K562 (cell line): Measurements from ENCODE around the gene CHN1. TPM values are rescaled to one million over a fixed set of nuclear protein-coding genes. Genes with fewer than 3 reads are reported as not detected.

Experiments used
- ATAC-seq: fragments of 200-7000 bp; cut with Tn5 transposase; 3 replicates; pipeline ENCODE4 v1.9.1; 2020; ENCODE audit warnings: moderate library complexity
- BruUV-seq: library from RNA; stranded (reverse); fragments of 400-500 nt; replicated peaks from 2 replicates; lab custom pipeline; 2021; lab: Mats Ljungman, UMichigan
- CTCF ChIA-PET: fragments of 300-600 bp; formaldehyde crosslinking; extraction: SDS; loops from one replicate; lab custom pipeline; 2021; ENCODE audit warnings: low intra/inter-chr PET ratio; lab: Yijun Ruan, JAX
- POLR2A ChIA-PET: fragments of 300-600, 350-650 bp; sonication (Branson Sonifier 250); formaldehyde crosslinking; extraction: SDS; loops from one replicate; lab custom pipeline; 2021; ENCODE audit warnings: antibody characterized with exemption, inconsistent platforms; lab: Yijun Ruan, JAX
- DNase-seq, 4 experiments: peaks; one replicate each; pipeline versions ENCODE4 v3.0.0 to v3.0.0-alpha.2; 2011 to 2018; ENCODE audit warnings: low spot score in 3 of 4, mixed read lengths in 3 of 4; ENCODE audit errors: extremely low read depth in 1 of 4
- FAIRE-seq: peaks from 2 replicates; lab custom pipeline; 2011; peaks lifted over from hg19 to GRCh38; lab: Jason Lieb, UNC
- H2AFZ ChIP-seq: 2 replicates; pipeline ENCODE4 v1.6.0; 2011; ENCODE audit warnings: low read depth, low read length, control low read depth, inconsistent platforms
- H3K27ac ChIP-seq: fragments of 200-600 bp; 3 replicates; pipeline ENCODE4 v1.8.0; 2011; ENCODE audit warnings: low read depth, mild to moderate bottlenecking, control low read depth, inconsistent platforms, low read length, moderate library complexity, mixed read lengths; ENCODE audit errors: extremely low read depth
- H3K27me3 ChIP-seq, 2 experiments: fragments of 300-600 bp in 1 of 2; 2 replicates in 1 of 2; 3 replicates in 1 of 2; pipeline versions ENCODE4 v1.6.0 to v1.8.0; 2011; ENCODE audit warnings: inconsistent platforms in 2 of 2, low read length in 2 of 2, mild to moderate bottlenecking in 1 of 2, mixed read lengths in 1 of 2, moderate library complexity in 1 of 2; ENCODE audit not compliant: control insufficient read depth in 2 of 2, insufficient read depth in 2 of 2
- H3K36me3 ChIP-seq: fragments of 300-600 bp; 3 replicates; pipeline ENCODE4 v1.8.0; 2011; ENCODE audit warnings: mild to moderate bottlenecking, low read length, inconsistent platforms; ENCODE audit not compliant: control insufficient read depth, insufficient read depth
- H3K4me1 ChIP-seq, 2 experiments: fragments of 200-600 bp in 1 of 2; replicated peaks in 1 of 2; 2 replicates in 1 of 2; 3 replicates in 1 of 2; pipeline versions ENCODE4 v1.5.1 to v1.8.0; 2011; ENCODE audit warnings: inconsistent platforms in 2 of 2, low read length in 2 of 2, mild to moderate bottlenecking in 1 of 2, mixed read lengths in 1 of 2, moderate library complexity in 1 of 2; ENCODE audit not compliant: control insufficient read depth in 2 of 2, insufficient read depth in 2 of 2
- H3K4me2 ChIP-seq: 2 replicates; pipeline ENCODE4 v1.6.1; 2011; ENCODE audit warnings: low read length, control low read depth, inconsistent platforms, mixed read lengths; ENCODE audit not compliant: insufficient read depth
- H3K4me3 ChIP-seq: fragments of 200-600 bp; sonication (generic), shearing (Covaris generic); 2 replicates; pipeline ENCODE4 v1.5.1; 2016; ENCODE audit warnings: control low read depth, inconsistent platforms
- H3K79me2 ChIP-seq: fragments of 200-600 bp; 3 replicates; pipeline ENCODE4 v1.8.0; 2011; ENCODE audit warnings: low read length, inconsistent platforms; ENCODE audit not compliant: control insufficient read depth, insufficient read depth
- H3K9ac ChIP-seq, 2 experiments: 2 replicates each; pipeline versions ENCODE4 v1.6.0 to v1.6.1; 2011; ENCODE audit warnings: low read depth in 2 of 2, low read length in 2 of 2, control low read depth in 1 of 2, inconsistent platforms in 1 of 2, mild to moderate bottlenecking in 1 of 2, mixed read lengths in 1 of 2; ENCODE audit not compliant: insufficient read depth in 1 of 2
- H3K9me1 ChIP-seq: one replicate; pipeline ENCODE4 v1.6.0; 2011; ENCODE audit warnings: inconsistent platforms, mild to moderate bottlenecking, low read length, moderate library complexity; ENCODE audit not compliant: control insufficient read depth, insufficient read depth
- H3K9me3 ChIP-seq: replicated peaks from 2 replicates; pipeline ENCODE4 v1.5.1; 2011; ENCODE audit warnings: low read depth, low read length, inconsistent platforms; ENCODE audit not compliant: control insufficient read depth, insufficient read depth
- H4K20me1 ChIP-seq: replicated peaks from 2 replicates; pipeline ENCODE4 v1.6.1; 2011; ENCODE audit warnings: low read length, inconsistent platforms, mixed read lengths; ENCODE audit not compliant: control insufficient read depth, insufficient read depth
- ELF2 ChIP-seq: fragments of 250-450 bp; sonication (Bioruptor Pico); IDR thresholded peaks from 2 replicates; pipeline ENCODE4 v1.5.0; 2021; ENCODE audit warnings: mild to moderate bottlenecking
- HDAC1 ChIP-seq, 2 experiments: fragments of 450-650 bp; IDR thresholded peaks; 2 replicates each; pipeline ENCODE4 v1.6.1; 2016 to 2017; ENCODE audit warnings: inconsistent platforms in 1 of 2, mild to moderate bottlenecking in 1 of 2, moderate library complexity in 1 of 2
- NFRKB ChIP-seq: fragments of 450-650 bp; IDR thresholded peaks from 2 replicates; pipeline ENCODE4 v1.6.1; 2016; ENCODE audit warnings: low read depth
- POLR2AphosphoS2 ChIP-seq: IDR thresholded peaks from 2 replicates; pipeline ENCODE4 v1.6.1; 2012; ENCODE audit warnings: low read length, improper control_type of control experiment
- PRMT5 ChIP-seq: sonication (generic); formaldehyde crosslinking; IDR thresholded peaks from 2 replicates; pipeline ENCODE4 v1.5.0; 2020; ENCODE audit warnings: missing genetic modification reagents
- SMC3 ChIP-seq: conservative IDR thresholded peaks from 2 replicates; pipeline ENCODE4 v1.6.1; 2011; ENCODE audit warnings: low read depth, low read length, improper control_type of control experiment; ENCODE audit not compliant: insufficient read depth
- STAT5B ChIP-seq: fragments of 250-450 bp; sonication (Bioruptor Pico); IDR thresholded peaks from 2 replicates; pipeline ENCODE4 v1.8.0; 2021; ENCODE audit warnings: mild to moderate bottlenecking, inconsistent platforms
- U2AF2 ChIP-seq: fragments of 200-400 bp; formaldehyde crosslinking; optimal IDR thresholded peaks from 2 replicates; pipeline ENCODE3; 2017; ENCODE audit warnings: low read depth, mild to moderate bottlenecking, low read length
- ZNF217 ChIP-seq: sonication (generic); formaldehyde crosslinking; IDR thresholded peaks from 2 replicates; pipeline ENCODE4 v1.8.0; 2022; ENCODE audit warnings: mild to moderate bottlenecking, missing genetic modification reagents
- WGBS: fragments of 100-300 bp; shearing (Covaris generic); methylation state at CpG from one replicate; pipeline ENCODE4 v1.1.6; 2016; ENCODE audit warnings: low coverage, mixed read lengths; ENCODE audit not compliant: insufficient coverage; ENCODE audit errors: missing lambda C conversion rate; 5-methylcytosine and 5-hydroxymethylcytosine counted together
- in situ Hi-C: fragments of 300-500 bp; cut with MboI; formaldehyde crosslinking; loops from 4 replicates; pipeline ENCODE4 v1.15.0; 2018; ENCODE audit warnings: inconsistent platforms, mixed read lengths
- intact Hi-C: fragments of 100-400 bp; cut with micrococcal nuclease; formaldehyde crosslinking; loops from 2 replicates; pipeline ENCODE4 v1.14.2; 2022
- polyA plus RNA-seq, 8 experiments: library from polyadenylated mRNA; depleted of rRNA in 4 of 8; stranded (reverse) in 5 of 8; unstranded in 3 of 8; fragments of >200 nt; fragmentation: Nextera tagmentation in 2 of 8; fragmentation: Illumina TruSeq in 1 of 8; extraction: Ambion mirVana in 2 of 8; extraction: Trizol in 1 of 8; gene quantifications; 2 replicates each; pipeline versions ENCODE4 v1.2.1 to v1.2.3, GENCODE V29; 2011 to 2014; ENCODE audit warnings: inconsistent platforms in 1 of 8, missing spikeins in 1 of 8
- total RNA-seq, 7 experiments: library from RNA; depleted of rRNA in 6 of 7; stranded (reverse); fragments of >200 nt in 6 of 7; fragmentation: Illumina TruSeq in 2 of 7; extraction: Trizol in 2 of 7; gene quantifications; 2 replicates each; pipeline versions ENCODE4 v1.2.1 to v1.2.3, GENCODE V29; 2011 to 2021; ENCODE audit warnings: low replicate concordance in 1 of 7
- TF ChIP-seq, protein P1 (sequence below): fragments of 450-650 bp; conservative IDR thresholded peaks from 2 replicates; pipeline ENCODE4 v1.6.1; 2016; ENCODE audit warnings: missing genetic modification characterization, low read depth, mild to moderate bottlenecking, missing compliant biosample characterization, moderate library complexity
- TF ChIP-seq, protein P2 (sequence below): sonication (generic); formaldehyde crosslinking; IDR thresholded peaks from 2 replicates; pipeline ENCODE4 v1.8.1; 2023; ENCODE audit warnings: missing genetic modification reagents, mild to moderate bottlenecking, borderline replicate concordance
- TF ChIP-seq, protein P3 (sequence below): fragments of 250-450 bp; sonication (Bioruptor Pico); IDR thresholded peaks from 2 replicates; pipeline ENCODE4 v1.5.1; 2021; ENCODE audit warnings: mild to moderate bottlenecking
- TF ChIP-seq, protein P4 (sequence below): sonication (generic); formaldehyde crosslinking; IDR thresholded peaks from 2 replicates; pipeline ENCODE4 v1.8.1; 2023; ENCODE audit warnings: mild to moderate bottlenecking, missing genetic modification reagents

The CHN1 gene
- total and polyA plus RNA-seq, 9 of the 15 experiments (the other 6 are each of a cell fraction or from before 2014, with no cell fraction given), result 0.17 to 2.0 (median 0.87) TPM

DNA sequence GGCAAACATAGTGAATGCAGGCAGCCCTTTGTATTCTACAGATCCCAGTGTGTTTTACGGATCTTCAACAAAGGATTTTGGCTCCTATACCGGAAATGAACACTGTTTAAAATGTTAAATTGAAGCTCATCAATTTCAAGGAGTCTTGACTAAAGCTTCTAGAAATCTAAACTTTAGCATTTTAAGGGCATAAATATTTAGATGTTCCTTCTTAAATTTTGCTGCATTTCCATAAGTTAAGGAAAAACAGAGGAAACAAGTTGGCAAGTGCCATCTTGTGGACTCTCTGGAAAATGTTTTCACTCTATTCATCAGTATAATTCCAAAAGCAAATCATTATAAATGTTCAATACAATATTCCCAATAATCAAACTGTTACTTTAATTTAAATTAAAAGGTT lies 19.6 kb downstream of the CHN1 start:
- Histone ChIP-seq H4K20me1 (no peaks in the 10 kb centered on the region), H3K9ac (no peak overlapping the region), H3K4me3 (no peak overlapping the region), H2AFZ (no peak overlapping the region), H3K36me3 (no peaks in the 10 kb centered on the region), H3K79me2 (no peaks in the 10 kb centered on the region), H3K27me3 (no peaks in the 10 kb centered on the region), H3K4me1 (no peaks in the 10 kb centered on the region), H3K4me2 (no peak overlapping the region), H3K27ac (no peak overlapping the region), H3K9me1 (no peaks in the 10 kb centered on the region), H3K9me3 (no peaks in the 10 kb centered on the region)
- ATAC-seq (no peak), DNase-seq (peak in 1 of 4 experiments; percentile 11), FAIRE-seq (peak; percentile 54)
- in situ Hi-C loops, result loop anchor here (10.0 kb wide), 1 partner anchor 211 kb away; no protein-coding TSS in a partner anchor
- BruUV-seq, result no TSS peak
- intact Hi-C loops, result loop anchor here (1.0 to 10.0 kb wide), 4 partner anchors 214 to 521 kb away; no protein-coding TSS in a partner anchor
- POLR2A ChIA-PET, result no interaction called here
- 5% methylated on average over 2 of the region's 2 CpGs for WGBS
- CTCF ChIA-PET, result interaction anchor here (0.6 to 1.7 kb wide), 3 partner anchors 36 to 237 kb away, joined by 3 to 11 read pairs (median 10); no protein-coding TSS in a partner anchor
- no peak for TF ChIP-seq HDAC1 (IDR thresholded peaks at IDR 0.05)
- no peak for TF ChIP-seq PRMT5 (CRISPR knock-in tag)
- TF ChIP-seq, protein P1, sequence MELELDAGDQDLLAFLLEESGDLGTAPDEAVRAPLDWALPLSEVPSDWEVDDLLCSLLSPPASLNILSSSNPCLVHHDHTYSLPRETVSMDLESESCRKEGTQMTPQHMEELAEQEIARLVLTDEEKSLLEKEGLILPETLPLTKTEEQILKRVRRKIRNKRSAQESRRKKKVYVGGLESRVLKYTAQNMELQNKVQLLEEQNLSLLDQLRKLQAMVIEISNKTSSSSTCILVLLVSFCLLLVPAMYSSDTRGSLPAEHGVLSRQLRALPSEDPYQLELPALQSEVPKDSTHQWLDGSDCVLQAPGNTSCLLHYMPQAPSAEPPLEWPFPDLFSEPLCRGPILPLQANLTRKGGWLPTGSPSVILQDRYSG (tag), result no peak
- no peak for TF ChIP-seq NFRKB
- TF ChIP-seq POLR2AphosphoS2, result no peak
- no peak for TF ChIP-seq ZNF217 (CRISPR knock-in tag)
- peak; percentile 50; the same call in 1 of the 2 replicates for TF ChIP-seq SMC3
- TF ChIP-seq, protein P2, sequence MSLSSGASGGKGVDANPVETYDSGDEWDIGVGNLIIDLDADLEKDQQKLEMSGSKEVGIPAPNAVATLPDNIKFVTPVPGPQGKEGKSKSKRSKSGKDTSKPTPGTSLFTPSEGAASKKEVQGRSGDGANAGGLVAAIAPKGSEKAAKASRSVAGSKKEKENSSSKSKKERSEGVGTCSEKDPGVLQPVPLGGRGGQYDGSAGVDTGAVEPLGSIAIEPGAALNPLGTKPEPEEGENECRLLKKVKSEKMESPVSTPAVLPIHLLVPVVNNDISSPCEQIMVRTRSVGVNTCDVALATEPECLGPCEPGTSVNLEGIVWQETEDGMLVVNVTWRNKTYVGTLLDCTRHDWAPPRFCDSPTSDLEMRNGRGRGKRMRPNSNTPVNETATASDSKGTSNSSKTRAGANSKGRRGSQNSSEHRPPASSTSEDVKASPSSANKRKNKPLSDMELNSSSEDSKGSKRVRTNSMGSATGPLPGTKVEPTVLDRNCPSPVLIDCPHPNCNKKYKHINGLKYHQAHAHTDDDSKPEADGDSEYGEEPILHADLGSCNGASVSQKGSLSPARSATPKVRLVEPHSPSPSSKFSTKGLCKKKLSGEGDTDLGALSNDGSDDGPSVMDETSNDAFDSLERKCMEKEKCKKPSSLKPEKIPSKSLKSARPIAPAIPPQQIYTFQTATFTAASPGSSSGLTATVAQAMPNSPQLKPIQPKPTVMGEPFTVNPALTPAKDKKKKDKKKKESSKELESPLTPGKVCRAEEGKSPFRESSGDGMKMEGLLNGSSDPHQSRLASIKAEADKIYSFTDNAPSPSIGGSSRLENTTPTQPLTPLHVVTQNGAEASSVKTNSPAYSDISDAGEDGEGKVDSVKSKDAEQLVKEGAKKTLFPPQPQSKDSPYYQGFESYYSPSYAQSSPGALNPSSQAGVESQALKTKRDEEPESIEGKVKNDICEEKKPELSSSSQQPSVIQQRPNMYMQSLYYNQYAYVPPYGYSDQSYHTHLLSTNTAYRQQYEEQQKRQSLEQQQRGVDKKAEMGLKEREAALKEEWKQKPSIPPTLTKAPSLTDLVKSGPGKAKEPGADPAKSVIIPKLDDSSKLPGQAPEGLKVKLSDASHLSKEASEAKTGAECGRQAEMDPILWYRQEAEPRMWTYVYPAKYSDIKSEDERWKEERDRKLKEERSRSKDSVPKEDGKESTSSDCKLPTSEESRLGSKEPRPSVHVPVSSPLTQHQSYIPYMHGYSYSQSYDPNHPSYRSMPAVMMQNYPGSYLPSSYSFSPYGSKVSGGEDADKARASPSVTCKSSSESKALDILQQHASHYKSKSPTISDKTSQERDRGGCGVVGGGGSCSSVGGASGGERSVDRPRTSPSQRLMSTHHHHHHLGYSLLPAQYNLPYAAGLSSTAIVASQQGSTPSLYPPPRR (CRISPR knock-in tag), result no peak
- TF ChIP-seq, protein P3, sequence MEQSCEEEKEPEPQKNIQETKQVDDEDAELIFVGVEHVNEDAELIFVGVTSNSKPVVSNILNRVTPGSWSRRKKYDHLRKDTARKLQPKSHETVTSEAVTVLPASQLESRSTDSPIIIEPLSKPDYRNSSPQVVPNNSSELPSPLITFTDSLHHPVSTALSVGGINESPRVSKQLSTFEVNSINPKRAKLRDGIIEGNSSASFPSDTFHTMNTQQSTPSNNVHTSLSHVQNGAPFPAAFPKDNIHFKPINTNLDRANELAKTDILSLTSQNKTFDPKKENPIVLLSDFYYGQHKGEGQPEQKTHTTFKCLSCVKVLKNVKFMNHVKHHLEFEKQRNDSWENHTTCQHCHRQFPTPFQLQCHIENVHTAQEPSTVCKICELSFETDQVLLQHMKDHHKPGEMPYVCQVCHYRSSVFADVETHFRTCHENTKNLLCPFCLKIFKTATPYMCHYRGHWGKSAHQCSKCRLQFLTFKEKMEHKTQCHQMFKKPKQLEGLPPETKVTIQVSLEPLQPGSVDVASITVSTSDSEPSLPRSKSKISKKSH (CRISPR knock-in tag), result no peak
- TF ChIP-seq, protein P4, sequence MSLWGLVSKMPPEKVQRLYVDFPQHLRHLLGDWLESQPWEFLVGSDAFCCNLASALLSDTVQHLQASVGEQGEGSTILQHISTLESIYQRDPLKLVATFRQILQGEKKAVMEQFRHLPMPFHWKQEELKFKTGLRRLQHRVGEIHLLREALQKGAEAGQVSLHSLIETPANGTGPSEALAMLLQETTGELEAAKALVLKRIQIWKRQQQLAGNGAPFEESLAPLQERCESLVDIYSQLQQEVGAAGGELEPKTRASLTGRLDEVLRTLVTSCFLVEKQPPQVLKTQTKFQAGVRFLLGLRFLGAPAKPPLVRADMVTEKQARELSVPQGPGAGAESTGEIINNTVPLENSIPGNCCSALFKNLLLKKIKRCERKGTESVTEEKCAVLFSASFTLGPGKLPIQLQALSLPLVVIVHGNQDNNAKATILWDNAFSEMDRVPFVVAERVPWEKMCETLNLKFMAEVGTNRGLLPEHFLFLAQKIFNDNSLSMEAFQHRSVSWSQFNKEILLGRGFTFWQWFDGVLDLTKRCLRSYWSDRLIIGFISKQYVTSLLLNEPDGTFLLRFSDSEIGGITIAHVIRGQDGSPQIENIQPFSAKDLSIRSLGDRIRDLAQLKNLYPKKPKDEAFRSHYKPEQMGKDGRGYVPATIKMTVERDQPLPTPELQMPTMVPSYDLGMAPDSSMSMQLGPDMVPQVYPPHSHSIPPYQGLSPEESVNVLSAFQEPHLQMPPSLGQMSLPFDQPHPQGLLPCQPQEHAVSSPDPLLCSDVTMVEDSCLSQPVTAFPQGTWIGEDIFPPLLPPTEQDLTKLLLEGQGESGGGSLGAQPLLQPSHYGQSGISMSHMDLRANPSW (CRISPR knock-in tag), result no peak
- no peak for TF ChIP-seq U2AF2
- TF ChIP-seq STAT5B (CRISPR knock-in tag), result no peak
- TF ChIP-seq ELF2, result no peak
